Measurements from ENCODE around the gene IPPK.

Gene IPPK

DNA sequence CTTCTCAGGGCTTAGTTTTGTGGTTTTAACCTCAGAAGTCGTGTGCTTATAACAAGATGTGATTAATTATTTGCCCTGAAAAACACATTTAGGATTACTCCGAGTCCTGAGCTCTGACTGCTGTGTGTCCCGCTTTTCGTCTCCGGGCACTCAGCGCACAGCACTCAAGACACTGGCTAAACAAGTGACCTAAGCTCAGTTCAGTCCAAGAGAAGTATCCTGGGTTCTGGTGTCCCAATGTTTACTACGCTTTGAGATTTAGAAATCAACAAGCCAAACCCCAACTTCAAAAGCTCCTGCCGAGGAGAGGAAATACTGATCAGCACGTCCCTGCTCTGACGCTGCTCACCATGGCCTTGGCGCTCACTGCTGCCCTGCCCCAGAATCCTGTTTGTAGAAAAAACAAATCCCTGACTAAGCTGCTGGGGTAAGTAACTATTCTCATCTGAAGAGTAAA lies 53.2 kb downstream of the IPPK start:
- no peaks in the 10 kb centered on the region for H3K27me3 ChIP-seq (ENCODE audit: low read depth)
- no peak for DNase-seq (ENCODE audit: low spot score in 2 of 2)
- peaks cover 26% of the 10 kb centered on the region for H3K36me3 ChIP-seq (replicated peaks)
- in situ Hi-C loops (cut with MboI; ENCODE audit: low sequenced_read_pairs): loop anchor here (10.0 kb wide), 1 partner anchor 62 kb away; no protein-coding TSS in a partner anchor
- H3K9me3 ChIP-seq: no peaks in the 10 kb centered on the region
- H3K4me1 ChIP-seq: no peaks in the 10 kb centered on the region
- no peak overlapping the region for H3K4me3 ChIP-seq

DNA sequence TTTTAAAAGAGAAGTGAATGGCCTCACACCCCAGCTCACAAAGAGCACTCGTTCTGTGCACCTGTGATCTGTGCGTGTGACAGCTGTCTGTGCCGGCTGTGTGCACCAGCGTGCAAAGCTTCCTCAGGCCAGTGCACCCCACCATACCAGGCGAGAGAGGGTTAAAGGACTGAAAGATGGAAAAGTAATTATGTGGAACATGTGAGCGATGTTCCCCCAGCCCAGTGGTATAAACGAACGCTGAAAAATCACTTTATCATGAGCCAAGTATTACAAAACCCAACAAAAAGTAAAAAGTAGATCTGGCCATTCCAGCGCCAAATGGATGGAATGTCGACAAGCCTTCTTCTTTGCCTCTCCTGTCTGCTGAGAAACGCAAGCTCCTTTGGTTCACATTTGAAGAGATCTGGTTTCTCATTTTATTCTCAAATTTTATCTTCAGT lies 53.7 kb downstream of the IPPK start:
- in situ Hi-C loops (cut with MboI; ENCODE audit: low sequenced_read_pairs): loop anchor here (10.0 kb wide), 1 partner anchor 61 kb away; no protein-coding TSS in a partner anchor
- peaks cover 27% of the 10 kb centered on the region for H3K36me3 ChIP-seq (replicated peaks)
- no peaks in the 10 kb centered on the region for H3K27me3 ChIP-seq (ENCODE audit: low read depth)
- H3K4me3 ChIP-seq: no peak overlapping the region
- DNase-seq (ENCODE audit: low spot score in 2 of 2): no peak
- no peaks in the 10 kb centered on the region for H3K4me1 ChIP-seq
- no peaks in the 10 kb centered on the region for H3K9me3 ChIP-seq

DNA sequence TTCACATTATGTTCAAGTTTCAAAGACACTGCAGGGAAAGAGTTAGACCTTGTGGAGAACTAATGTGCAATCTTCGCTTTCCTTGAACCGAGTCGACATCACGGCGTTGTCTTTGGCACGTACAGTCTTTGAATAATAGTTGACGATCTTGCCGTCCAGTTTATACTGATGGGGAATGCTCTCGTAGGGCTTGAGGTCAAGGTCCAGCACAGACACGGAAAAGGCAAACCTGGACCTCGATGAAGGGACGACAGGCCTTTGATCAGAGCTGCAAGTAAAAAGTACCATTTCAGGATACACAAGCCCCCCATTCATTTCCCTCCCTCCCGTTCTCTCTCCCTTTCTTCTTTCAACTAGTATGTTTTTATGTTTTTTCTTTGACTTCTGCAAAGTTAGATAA lies 54.1 kb downstream of the IPPK start:
- Histone ChIP-seq H3K9me3 (no peaks in the 10 kb centered on the region), H3K4me3 (no peak overlapping the region), H3K4me1 (no peaks in the 10 kb centered on the region), H3K36me3 (replicated peaks) (peaks cover 27% of the 10 kb centered on the region), H3K27me3 (ENCODE audit: low read depth) (no peaks in the 10 kb centered on the region)
- in situ Hi-C loops (cut with MboI; ENCODE audit: low sequenced_read_pairs): loop anchor here (10.0 kb wide), 1 partner anchor 61 kb away; no protein-coding TSS in a partner anchor
- DNase-seq (ENCODE audit: low spot score in 2 of 2): no peak

- Histone ChIP-seq H3K4me1 (no peaks in the 10 kb centered on the region), H3K4me3 (no peak overlapping the region), H3K27me3 (ENCODE audit: low read depth) (no peaks in the 10 kb centered on the region), H3K36me3 (replicated peaks) (peaks cover 21% of the 10 kb centered on the region), H3K9me3 (no peaks in the 10 kb centered on the region)
- in situ Hi-C loops (cut with MboI; ENCODE audit: low sequenced_read_pairs): loop anchor here (10.0 kb wide), 1 partner anchor 60 kb away; no protein-coding TSS in a partner anchor
- DNase-seq (ENCODE audit: low spot score in 2 of 2): no peak
Measured at GRCh38 chr9:92614763-92615461, 55.0 kb downstream of the IPPK start.

DNA sequence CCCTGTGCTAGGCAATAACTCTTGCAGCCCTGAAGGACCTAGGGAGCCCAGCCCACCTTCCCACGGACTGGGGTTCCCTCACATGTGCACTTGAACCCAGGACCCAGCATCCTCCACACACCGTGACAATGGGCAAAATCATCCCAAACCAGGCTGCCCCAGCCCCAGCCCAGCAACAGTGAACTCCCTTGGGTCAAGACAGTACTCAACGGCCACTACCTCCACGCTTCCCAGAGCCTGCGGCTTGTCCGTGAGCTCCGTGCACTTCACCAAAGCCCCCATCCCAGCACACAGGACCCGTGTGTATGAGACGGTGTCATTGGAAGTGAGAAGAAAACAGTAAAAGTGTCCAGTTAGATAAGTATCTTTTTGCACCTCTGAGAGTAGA lies 55.8 kb downstream of the IPPK start:
- Histone ChIP-seq H3K4me3 (no peak overlapping the region), H3K4me1 (peaks cover 4% of the 10 kb centered on the region), H3K27me3 (ENCODE audit: low read depth) (no peaks in the 10 kb centered on the region), H3K9me3 (no peaks in the 10 kb centered on the region), H3K36me3 (replicated peaks) (peaks cover 20% of the 10 kb centered on the region)
- no peak for DNase-seq (ENCODE audit: low spot score in 2 of 2)
- in situ Hi-C loops (cut with MboI; ENCODE audit: low sequenced_read_pairs): loop anchor here (10.0 kb wide), 1 partner anchor 59 kb away; no protein-coding TSS in a partner anchor

GRCh38 chr9:92613268-92614122 lies 56.4 kb downstream of the IPPK start:
- Histone ChIP-seq H3K9me3 (no peaks in the 10 kb centered on the region), H3K27me3 (ENCODE audit: low read depth) (no peaks in the 10 kb centered on the region), H3K36me3 (replicated peaks) (peaks cover 20% of the 10 kb centered on the region), H3K4me1 (peaks cover 7% of the 10 kb centered on the region), H3K4me3 (no peak overlapping the region)
- in situ Hi-C loops (cut with MboI; ENCODE audit: low sequenced_read_pairs): loop anchor here (10.0 kb wide), 1 partner anchor 59 kb away; no protein-coding TSS in a partner anchor
- no peak for DNase-seq (ENCODE audit: low spot score in 2 of 2)

- H3K4me1 ChIP-seq: peaks cover 7% of the 10 kb centered on the region
- no peaks in the 10 kb centered on the region for H3K27me3 ChIP-seq (ENCODE audit: low read depth)
- DNase-seq (ENCODE audit: low spot score in 2 of 2): no peak
- in situ Hi-C loops (cut with MboI; ENCODE audit: low sequenced_read_pairs): loop anchor here (10.0 kb wide), 1 partner anchor 58 kb away; no protein-coding TSS in a partner anchor
- peaks cover 17% of the 10 kb centered on the region for H3K36me3 ChIP-seq (replicated peaks)
- no peak overlapping the region for H3K4me3 ChIP-seq
- H3K9me3 ChIP-seq: no peaks in the 10 kb centered on the region
Measured at GRCh38 chr9:92612816-92613215, 57.1 kb downstream of the IPPK start.

GRCh38 chr9:92612292-92612691 lies 57.6 kb downstream of the IPPK start:
- H3K4me3 ChIP-seq: no peak overlapping the region
- peaks cover 15% of the 10 kb centered on the region for H3K36me3 ChIP-seq (replicated peaks)
- DNase-seq (ENCODE audit: low spot score in 2 of 2): no peak
- peaks cover 7% of the 10 kb centered on the region for H3K4me1 ChIP-seq
- H3K27me3 ChIP-seq (ENCODE audit: low read depth): no peaks in the 10 kb centered on the region
- in situ Hi-C loops (cut with MboI; ENCODE audit: low sequenced_read_pairs): loop anchor here (10.0 kb wide), 1 partner anchor 57 kb away; no protein-coding TSS in a partner anchor
- H3K9me3 ChIP-seq: no peaks in the 10 kb centered on the region

- no peak for DNase-seq (ENCODE audit: low spot score in 2 of 2)
- Histone ChIP-seq H3K27me3 (ENCODE audit: low read depth) (no peaks in the 10 kb centered on the region), H3K4me3 (no peak overlapping the region), H3K4me1 (peaks cover 7% of the 10 kb centered on the region), H3K9me3 (no peaks in the 10 kb centered on the region), H3K36me3 (replicated peaks) (peaks cover 15% of the 10 kb centered on the region)
- in situ Hi-C loops (cut with MboI; ENCODE audit: low sequenced_read_pairs): loop anchor here (10.0 kb wide), 1 partner anchor 57 kb away; no protein-coding TSS in a partner anchor
Measured at GRCh38 chr9:92611621-92612285, 58.2 kb downstream of the IPPK start.

DNA sequence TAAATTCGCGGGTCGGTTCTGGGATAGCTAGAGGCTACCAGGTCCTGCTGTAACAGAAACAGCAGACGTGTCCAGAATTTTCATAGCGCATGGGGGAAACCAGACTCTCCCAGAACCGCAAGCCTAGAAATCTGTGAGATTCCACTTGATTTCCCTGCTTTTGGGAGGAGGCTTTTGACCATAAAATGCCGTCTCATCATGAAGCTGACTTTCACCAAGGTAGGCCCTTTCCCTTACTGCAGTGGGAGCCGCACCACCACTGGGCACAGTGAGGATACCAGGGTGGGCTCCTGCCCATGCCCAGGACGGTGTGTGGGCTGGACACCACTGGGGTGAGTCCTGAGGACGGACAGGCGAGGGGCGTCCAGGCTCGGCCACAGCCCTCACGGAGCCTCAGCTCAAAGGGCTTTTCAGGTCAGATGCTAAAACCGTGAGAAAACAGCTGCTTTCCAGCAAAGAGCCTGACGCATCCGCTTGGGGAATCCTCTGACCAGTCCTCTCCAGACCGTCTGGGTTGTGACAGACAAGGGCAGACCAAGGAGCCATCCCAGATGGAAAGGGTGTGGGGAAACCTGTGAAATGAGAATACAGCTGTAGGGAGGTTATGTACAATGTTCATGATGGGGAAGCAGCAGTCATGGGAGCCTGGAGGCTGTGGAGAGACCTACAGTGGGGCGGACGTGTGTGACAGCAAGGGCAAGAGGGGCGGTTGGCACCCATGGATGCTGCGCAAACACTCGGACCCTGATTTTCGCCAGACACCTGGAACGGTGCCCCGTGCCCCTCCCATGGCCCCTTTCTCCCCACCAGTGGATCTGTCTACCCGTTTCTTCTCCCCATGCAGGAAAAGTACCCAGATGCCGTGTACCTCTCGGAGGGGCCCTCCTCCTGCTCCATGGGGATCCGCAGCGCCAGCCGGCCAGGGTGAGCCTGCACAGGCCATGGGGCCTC lies 59.2 kb downstream of the IPPK start:
- peaks cover 15% of the 10 kb centered on the region for H3K36me3 ChIP-seq (replicated peaks)
- DNase-seq (ENCODE audit: low spot score in 2 of 2): no peak
- no peak overlapping the region for H3K4me3 ChIP-seq
- no peaks in the 10 kb centered on the region for H3K9me3 ChIP-seq
- peaks cover 7% of the 10 kb centered on the region for H3K4me1 ChIP-seq
- H3K27me3 ChIP-seq (ENCODE audit: low read depth): no peaks in the 10 kb centered on the region
- in situ Hi-C loops (cut with MboI; ENCODE audit: low sequenced_read_pairs): loop anchor here (10.0 kb wide), 1 partner anchor 56 kb away; no protein-coding TSS in a partner anchor

- H3K36me3 ChIP-seq (replicated peaks): peaks cover 5% of the 10 kb centered on the region
- no peaks in the 10 kb centered on the region for H3K9me3 ChIP-seq
- in situ Hi-C loops (cut with MboI; ENCODE audit: low sequenced_read_pairs): no loop called here
- H3K4me3 ChIP-seq: no peak overlapping the region
- H3K27me3 ChIP-seq (ENCODE audit: low read depth): no peaks in the 10 kb centered on the region
- peak in 1 of 2 experiments; percentile 57 for DNase-seq (ENCODE audit: low spot score in 2 of 2)
- peaks cover 7% of the 10 kb centered on the region for H3K4me1 ChIP-seq
Measured at GRCh38 chr9:92608909-92609445, 61.0 kb downstream of the IPPK start.

DNA sequence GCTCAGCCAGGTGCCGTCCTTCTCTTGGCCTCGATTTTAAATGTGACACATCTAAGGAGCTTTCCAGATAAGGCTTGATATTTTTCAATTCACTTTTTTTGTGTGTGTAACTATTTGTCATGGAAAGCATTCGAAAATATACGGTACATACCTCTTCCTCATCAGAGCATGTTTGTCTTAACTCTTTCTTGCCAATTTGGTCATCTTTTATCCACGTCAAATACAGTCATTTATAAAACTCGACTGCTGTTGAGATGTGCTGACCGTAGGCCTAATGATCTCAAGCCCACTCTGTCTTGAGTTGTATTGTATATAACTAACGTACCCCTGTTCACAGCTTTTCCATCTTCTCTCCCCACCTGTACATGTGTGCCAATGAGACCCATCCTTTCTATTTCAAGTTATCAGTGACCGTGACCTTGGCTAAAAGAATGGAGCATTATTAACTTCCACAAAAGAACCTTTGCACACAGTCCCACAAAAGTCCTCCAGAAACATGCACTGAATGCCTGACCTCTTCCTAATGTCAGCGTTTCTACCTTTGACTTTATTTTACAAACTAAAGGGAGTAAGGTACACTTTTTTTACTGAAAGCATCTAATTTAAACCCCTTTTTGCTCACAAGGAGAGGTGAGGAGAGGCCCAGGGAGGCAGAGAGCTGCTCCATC lies 61.6 kb downstream of the IPPK start:
- DNase-seq (ENCODE audit: low spot score in 2 of 2): no peak
- Histone ChIP-seq H3K4me1 (peaks cover 7% of the 10 kb centered on the region), H3K4me3 (no peak overlapping the region), H3K27me3 (ENCODE audit: low read depth) (no peaks in the 10 kb centered on the region), H3K9me3 (no peaks in the 10 kb centered on the region), H3K36me3 (replicated peaks) (peaks cover 5% of the 10 kb centered on the region)
- in situ Hi-C loops (cut with MboI; ENCODE audit: low sequenced_read_pairs): no loop called here

Data from HAP-1 (cell line).